HepG2 (cell line): Measurements from ENCODE around the gene ANXA9. TPM values are rescaled to one million over a fixed set of nuclear protein-coding genes. Genes with fewer than 3 reads are reported as not detected.
A peak's percentile ranks its signal among the peaks of the same experiment; 100 is the strongest.

Source experiments
- ATM ChIP-seq: fragments of 450-650 bp; IDR thresholded peaks from 2 replicates; pipeline ENCODE4 v1.7.1; 2017; ENCODE audit warnings: mild to moderate bottlenecking, borderline replicate concordance
- E2F5 ChIP-seq: sonication (generic); formaldehyde crosslinking; conservative IDR thresholded peaks from 2 replicates; pipeline ENCODE4 v1.4.0; 2020; ENCODE audit warnings: missing genetic modification reagents
- FLYWCH1 ChIP-seq: sonication (generic); formaldehyde crosslinking; IDR thresholded peaks from 2 replicates; pipeline ENCODE4 v1.8.1; 2023; ENCODE audit warnings: mild to moderate bottlenecking, missing genetic modification reagents
- FOXA1 ChIP-seq, 2 experiments: fragments of 450-650 bp in 1 of 2; sonication (generic) in 1 of 2; formaldehyde crosslinking in 1 of 2; IDR thresholded peaks; 2 replicates each; pipeline versions ENCODE4 v1.4.0 to v1.6.1; 2016 to 2020; ENCODE audit warnings: missing genetic modification reagents in 1 of 2
- ISL2 ChIP-seq: sonication (generic); formaldehyde crosslinking; IDR thresholded peaks from 2 replicates; pipeline ENCODE4 v1.5.0; 2020; ENCODE audit warnings: missing genetic modification reagents
- MIER3 ChIP-seq: IDR thresholded peaks from 2 replicates; pipeline ENCODE4 v1.6.1; 2016; ENCODE audit warnings: missing compliant biosample characterization, borderline replicate concordance
- MNT ChIP-seq: fragments of 450-650 bp; IDR thresholded peaks from 2 replicates; pipeline ENCODE4 v1.6.1; 2016
- PCBP1 ChIP-seq: fragments of 200-400 bp; formaldehyde crosslinking; IDR thresholded peaks from 2 replicates; pipeline ENCODE4 v1.6.1; 2017; ENCODE audit warnings: mild to moderate bottlenecking, low read depth, low read length, borderline replicate concordance
- PRDM10 ChIP-seq: sonication (generic); formaldehyde crosslinking; IDR thresholded peaks from 2 replicates; pipeline ENCODE4 v1.4.0; 2020; ENCODE audit warnings: low read depth, missing genetic modification reagents
- RBFOX2 ChIP-seq: fragments of 200-400 bp; formaldehyde crosslinking; IDR thresholded peaks from 2 replicates; pipeline ENCODE4 v1.6.1; 2017; ENCODE audit warnings: low read depth, mild to moderate bottlenecking, low read length
- RFXANK ChIP-seq: IDR thresholded peaks from 2 replicates; pipeline ENCODE4 v1.6.1; 2016
- SMAD9 ChIP-seq: sonication (generic); formaldehyde crosslinking; IDR thresholded peaks from 2 replicates; pipeline ENCODE4 v1.5.1; 2020; ENCODE audit warnings: mild to moderate bottlenecking, missing genetic modification reagents
- TFAP4 ChIP-seq: sonication (generic); IDR thresholded peaks from 2 replicates; pipeline ENCODE4 v1.6.1; 2016; ENCODE audit warnings: low read depth, borderline replicate concordance
- UBTF ChIP-seq: sonication (generic); formaldehyde crosslinking; IDR thresholded peaks from 2 replicates; pipeline ENCODE4 v1.4.0; 2020; ENCODE audit warnings: mild to moderate bottlenecking, missing genetic modification reagents
- ZFP62 ChIP-seq: sonication (generic); formaldehyde crosslinking; IDR thresholded peaks from 2 replicates; pipeline ENCODE4 v1.4.0; 2020; ENCODE audit warnings: missing genetic modification reagents
- ZMYM3 ChIP-seq: sonication (generic); formaldehyde crosslinking; IDR thresholded peaks from 2 replicates; pipeline ENCODE4 v1.5.1; 2020; ENCODE audit warnings: mild to moderate bottlenecking, missing genetic modification reagents
- ZNF30 ChIP-seq: sonication (generic); formaldehyde crosslinking; IDR thresholded peaks from 2 replicates; pipeline ENCODE4 v1.5.0; 2020; ENCODE audit warnings: mild to moderate bottlenecking, missing genetic modification reagents
- ZNF598 ChIP-seq: sonication (generic); formaldehyde crosslinking; IDR thresholded peaks from 2 replicates; pipeline ENCODE4 v1.5.1; 2020; ENCODE audit warnings: mild to moderate bottlenecking, missing genetic modification reagents, borderline replicate concordance
- ZNF614 ChIP-seq: IDR thresholded peaks from 2 replicates; pipeline ENCODE4 v1.6.1; 2018; ENCODE audit warnings: missing biosample characterization, missing genetic modification reagents, inconsistent platforms, borderline replicate concordance
- ZNF841 ChIP-seq: sonication (generic); formaldehyde crosslinking; IDR thresholded peaks from 2 replicates; pipeline ENCODE4 v1.8.1; 2023; ENCODE audit warnings: missing genetic modification reagents, borderline replicate concordance
- ZSCAN9 ChIP-seq: IDR thresholded peaks from 2 replicates; pipeline ENCODE4 v1.6.1; 2016; ENCODE audit warnings: borderline replicate concordance
- polyA plus RNA-seq, 8 experiments: library from polyadenylated mRNA; depleted of rRNA in 3 of 8; stranded (reverse) in 7 of 8; unstranded in 1 of 8; fragments of >200 nt; fragmentation: Illumina TruSeq in 4 of 8; extraction: Trizol in 4 of 8; gene quantifications; 2 replicates each; pipeline versions ENCODE4 v1.2.1 to v1.2.3, GENCODE V29; 2011 to 2016; ENCODE audit warnings: low read depth in 4 of 8, missing spikeins in 1 of 8, mixed read lengths in 1 of 8; ENCODE audit not compliant: insufficient read depth in 1 of 8
- total RNA-seq, 5 experiments: library from RNA; depleted of rRNA; stranded (reverse); fragments of >200 nt; fragmentation: Illumina TruSeq; extraction: Trizol; gene quantifications; 2 replicates each; pipeline ENCODE4 v1.2.3, GENCODE V29; 2016; ENCODE audit warnings: low read depth in 1 of 5

ANXA9 gene
- total and polyA plus RNA-seq, 2 of the 13 experiments (the other 11 are each of a cell fraction or from before 2014, with no cell fraction given) = 13.3 to 23.9 TPM

- TF ChIP-seq ZSCAN9 (CRISPR knock-in tag) (no peak), ZMYM3 (CRISPR knock-in tag) (no peak), FOXA1 (IDR thresholded peaks at IDR 0.05) (peak; percentile 56; the same call in 1 of the 2 replicates), FOXA1 (CRISPR knock-in tag; IDR thresholded peaks at IDR 0.05) (no peak; the same call in 1 of the 2 replicates), E2F5 (CRISPR knock-in tag) (no peak), PCBP1 (no peak), MNT (peak; percentile 33; the same call in 1 of the 2 replicates), ISL2 (CRISPR knock-in tag) (peak; percentile 80), MIER3 (CRISPR knock-in tag) (peak; percentile 77; the same call in 1 of the 2 replicates), ATM (no peak), RBFOX2 (no peak; the same call in 1 of the 2 replicates), TFAP4 (peak; percentile 96), ZNF30 (CRISPR knock-in tag) (no peak), ZNF614 (0 out of 2 replicates have a peak, but pooled peaks have one; percentile 75), FLYWCH1 (CRISPR knock-in tag) (no peak), ZNF598 (no peak), SMAD9 (no peak), ZFP62 (no peak), ZNF841 (no peak), UBTF (no peak; the same call in 1 of the 2 replicates), RFXANK (no peak), PRDM10 (CRISPR knock-in tag) (no peak)
These were observed 11.1 kb upstream of the ANXA9 start (continued) for GRCh38 chr1:150970808-150971582.
